IMR-90 (cell line): ENCODE results near the gene ATF7IP2. TPM values are rescaled to one million over a fixed set of nuclear protein-coding genes. Genes with fewer than 3 reads are reported as not detected.
"Not testable (repeated sequence)": the region's sequence is repeated elsewhere in the genome, so short reads cannot be mapped to it uniquely, and the experiment has no call there.

Source experiments
- ATAC-seq: fragments of 200-7000 bp; cut with Tn5 transposase; 2 replicates; pipeline ENCODE4 v1.9.1; 2020; ENCODE audit warnings: low read depth, mild to moderate bottlenecking, moderate library complexity
- BruUV-seq: library from RNA; stranded (reverse); fragments of 400-500 nt; replicated peaks from 2 replicates; lab custom pipeline; 2021; lab: Mats Ljungman, UMichigan
- CTCF ChIA-PET: fragments of 300-600 bp; formaldehyde crosslinking; extraction: SDS; loops from one replicate; lab custom pipeline; 2021; ENCODE audit warnings: antibody characterized with exemption; lab: Yijun Ruan, JAX
- POLR2A ChIA-PET: fragments of 300-600 bp; sonication (Branson Sonifier 250); formaldehyde crosslinking; loops from one replicate; lab custom pipeline; 2022; ENCODE audit warnings: antibody characterized with exemption; ENCODE audit not compliant: unreplicated experiment; lab: Charles Lee
- DNase-seq: peaks from one replicate; pipeline ENCODE4 v3.0.0; 2013
- H2AFZ ChIP-seq: replicated peaks from 2 replicates; pipeline ENCODE3; 2013; ENCODE audit warnings: low read length, mild to moderate bottlenecking; ENCODE audit not compliant: poor library complexity
- H2AK5ac ChIP-seq: 2 replicates; pipeline ENCODE4 v1.6.1; 2013; ENCODE audit warnings: low read depth, low read length, inconsistent platforms
- H2AK9ac ChIP-seq: replicated peaks from 2 replicates; pipeline ENCODE3; 2013; ENCODE audit warnings: mild to moderate bottlenecking, low read depth, low read length, moderate library complexity; ENCODE audit not compliant: poor library complexity
- H2BK120ac ChIP-seq: 2 replicates; pipeline ENCODE4 v1.6.1; 2013; ENCODE audit warnings: low read depth, low read length, inconsistent platforms
- H2BK15ac ChIP-seq: 3 replicates; pipeline ENCODE4 v1.6.1; 2013; ENCODE audit warnings: low read depth, low read length, inconsistent platforms
- H2BK20ac ChIP-seq: 2 replicates; pipeline ENCODE4 v1.6.1; 2013; ENCODE audit warnings: low read depth, mild to moderate bottlenecking, inconsistent platforms, low read length, moderate library complexity
- H2BK5ac ChIP-seq: 2 replicates; pipeline ENCODE4 v1.6.1; 2013; ENCODE audit warnings: mild to moderate bottlenecking, low read depth, low read length, inconsistent platforms; ENCODE audit not compliant: poor library complexity, severe bottlenecking
- H3K14ac ChIP-seq: replicated peaks from 2 replicates; pipeline ENCODE4 v1.6.1; 2013; ENCODE audit warnings: low read depth, low read length, inconsistent platforms
- H3K18ac ChIP-seq: 2 replicates; pipeline ENCODE4 v1.6.1; 2013; ENCODE audit warnings: low read depth, low read length, control low read depth
- H3K23ac ChIP-seq: 2 replicates; pipeline ENCODE4 v1.6.1; 2013; ENCODE audit warnings: low read depth, low read length, inconsistent platforms
- H3K27ac ChIP-seq: 2 replicates; pipeline ENCODE4 v1.5.1; 2013; ENCODE audit warnings: mild to moderate bottlenecking, control low read depth, low read length; ENCODE audit not compliant: insufficient read depth
- H3K27me3 ChIP-seq: 2 replicates; pipeline ENCODE4 v1.6.1; 2013; ENCODE audit warnings: low read length; ENCODE audit not compliant: control insufficient read depth, insufficient read depth
- H3K36me3 ChIP-seq: 2 replicates; pipeline ENCODE4 v1.6.1; 2013; ENCODE audit warnings: low read length, mixed read lengths; ENCODE audit not compliant: control insufficient read depth, insufficient read depth
- H3K4ac ChIP-seq: 2 replicates; pipeline ENCODE4 v1.6.1; 2013; ENCODE audit warnings: low read depth, low read length, inconsistent platforms
- H3K4me1 ChIP-seq: 2 replicates; pipeline ENCODE4 v1.6.1; 2013; ENCODE audit warnings: low read length, mixed read lengths; ENCODE audit not compliant: control insufficient read depth, insufficient read depth
- H3K4me2 ChIP-seq: 2 replicates; pipeline ENCODE4 v1.6.1; 2013; ENCODE audit warnings: low read depth, mild to moderate bottlenecking, control low read depth, low read length, moderate library complexity
- H3K4me3 ChIP-seq: 2 replicates; pipeline ENCODE4 v1.5.1; 2013; ENCODE audit warnings: low read depth, mild to moderate bottlenecking, control low read depth, low read length, moderate library complexity; ENCODE audit not compliant: insufficient read depth
- H3K56ac ChIP-seq: 2 replicates; pipeline ENCODE4 v1.6.1; 2013; ENCODE audit warnings: low read length, inconsistent platforms; ENCODE audit not compliant: insufficient read depth; ENCODE audit errors: extremely low read depth
- H3K79me1 ChIP-seq, 2 experiments: 2 replicates each; pipeline ENCODE4 v1.6.1; 2013; ENCODE audit warnings: low read length in 2 of 2, inconsistent platforms in 1 of 2, low read depth in 1 of 2
- H3K9ac ChIP-seq: 2 replicates; pipeline ENCODE4 v1.6.1; 2013; ENCODE audit warnings: low read depth, low read length, control low read depth
- H3K9me1 ChIP-seq: 2 replicates; pipeline ENCODE4 v1.6.1; 2013; ENCODE audit warnings: low read length, inconsistent platforms; ENCODE audit not compliant: insufficient read depth
- H3K9me3 ChIP-seq: 2 replicates; pipeline ENCODE4 v1.6.1; 2013; ENCODE audit warnings: low read length; ENCODE audit not compliant: control insufficient read depth, insufficient read depth
- H4K20me1 ChIP-seq: 2 replicates; pipeline ENCODE4 v1.6.1; 2013; ENCODE audit warnings: low read length, inconsistent platforms; ENCODE audit not compliant: insufficient read depth
- H4K5ac ChIP-seq: 2 replicates; pipeline ENCODE4 v1.6.1; 2013; ENCODE audit warnings: mild to moderate bottlenecking, low read depth, low read length, control low read depth
- H4K8ac ChIP-seq, 2 experiments: 2 replicates each; pipeline ENCODE4 v1.6.1; 2013; ENCODE audit warnings: low read depth in 2 of 2, low read length in 2 of 2, control low read depth in 1 of 2, inconsistent platforms in 1 of 2
- H4K91ac ChIP-seq: 2 replicates; pipeline ENCODE4 v1.6.1; 2013; ENCODE audit warnings: low read depth, low read length, inconsistent platforms; ENCODE audit not compliant: insufficient read depth
- BHLHE40 ChIP-seq: fragments of 150-350 bp; IDR thresholded peaks from 2 replicates; pipeline ENCODE4 v1.6.1; 2016; ENCODE audit warnings: mild to moderate bottlenecking, low read depth, low read length
- RAD21 ChIP-seq: IDR thresholded peaks from 2 replicates; pipeline ENCODE4 v1.6.1; 2012; ENCODE audit warnings: low read length, improper control_type of control experiment
- RFX5 ChIP-seq: IDR thresholded peaks from 2 replicates; pipeline ENCODE4 v1.8.0; 2012; ENCODE audit warnings: low read depth, mild to moderate bottlenecking, low read length, moderate library complexity
- USF2 ChIP-seq: fragments of 150-350 bp; IDR thresholded peaks from 2 replicates; pipeline ENCODE4 v1.6.1; 2017; ENCODE audit warnings: mild to moderate bottlenecking, antibody characterized with exemption, low read length, low read depth
- WGBS, 2 experiments: methylation state at CpG; one replicate each; pipeline versions ENCODE4 v1.1.5 to v1.1.7; 2013; ENCODE audit warnings: missing lambda C conversion rate in 2 of 2; ENCODE audit not compliant: insufficient read length in 1 of 2; ENCODE audit errors: extremely low coverage in 2 of 2; 5-methylcytosine and 5-hydroxymethylcytosine counted together
- dilution Hi-C: fragments of 300-500 bp; cut with HindIII; formaldehyde crosslinking; loops from one replicate; pipeline ENCODE4 v1.14.3; 2018; ENCODE audit warnings: low sequenced_read_pairs; ENCODE audit not compliant: unreplicated experiment
- in situ Hi-C: fragments of 300-500 bp; cut with MboI; formaldehyde crosslinking; loops from 3 replicates; pipeline ENCODE4 v1.14.3; 2019; ENCODE audit warnings: low sequenced_read_pairs, inconsistent platforms, mixed read lengths
- intact Hi-C: fragments of 100-400 bp; cut with micrococcal nuclease; formaldehyde crosslinking; loops from 2 replicates; pipeline ENCODE4 v1.10.0; 2022
- polyA plus RNA-seq, 3 experiments: library from polyadenylated mRNA; depleted of rRNA; stranded (reverse); fragments of >200 nt; gene quantifications; 2 replicates each; pipeline ENCODE4 v1.2.3, GENCODE V29; 2012; ENCODE audit warnings: low replicate concordance in 1 of 3
- total RNA-seq: library from RNA; depleted of rRNA; stranded (reverse); fragments of >200 nt; gene quantifications from 2 replicates; pipeline ENCODE4 v1.2.3, GENCODE V29; 2012

ATF7IP2 gene
- total and polyA plus RNA-seq, 2 of the 4 experiments (the other 2 are of a cell fraction): 2.7 to 3.6 TPM

- no peak overlapping the region for H2BK5ac ChIP-seq
- no peak overlapping the region for H4K8ac ChIP-seq
- H3K4ac ChIP-seq: no peak overlapping the region
- no peak overlapping the region for H2AFZ ChIP-seq
- H2BK15ac ChIP-seq: no peak overlapping the region
- ATAC-seq: no peak
- no peak overlapping the region for H2BK20ac ChIP-seq
- no peak for DNase-seq
- H3K9ac ChIP-seq: no peak overlapping the region
- 40% methylated on average over 1 of the region's 9 CpGs; no CpG with 5 or more reads in 1 of the 2 experiments for WGBS, 2 experiments
- H3K27me3 ChIP-seq: no peaks in the 10 kb centered on the region
- H3K23ac ChIP-seq: no peak overlapping the region
- ChIA-PET POLR2A (no interaction called here), CTCF (no interaction called here)
- H3K18ac ChIP-seq: no peak overlapping the region
- H4K20me1 ChIP-seq: no peaks in the 10 kb centered on the region
- H3K4me1 ChIP-seq: no peaks in the 10 kb centered on the region
- H3K27ac ChIP-seq: no peak overlapping the region
- H4K91ac ChIP-seq: no peak overlapping the region
- H2AK9ac ChIP-seq: no peak overlapping the region
- no peak overlapping the region for H3K56ac ChIP-seq
- in situ Hi-C loops (no loop called here), intact Hi-C loops (no loop called here), dilution Hi-C loops (no loop called here)
- H3K14ac ChIP-seq: no peak overlapping the region
- H3K9me1 ChIP-seq: no peaks in the 10 kb centered on the region
- no peaks in the 10 kb centered on the region for H3K36me3 ChIP-seq
- H2BK120ac ChIP-seq: no peak overlapping the region
- no TSS peak for BruUV-seq
- H3K9me3 ChIP-seq: peaks cover 1% of the 10 kb centered on the region; the same call in 1 of the 2 replicates
- no peaks in the 10 kb centered on the region for H3K79me1 ChIP-seq
- no peak overlapping the region for H3K4me3 ChIP-seq
- TF ChIP-seq RFX5 (no peak), USF2 (no peak), BHLHE40 (no peak), RAD21 (no peak)
- no peak overlapping the region for H4K5ac ChIP-seq
- no peak overlapping the region for H3K4me2 ChIP-seq
- no peak overlapping the region for H2AK5ac ChIP-seq
Observed at GRCh38 chr16:10362077-10362863, 23.6 kb upstream of the ATF7IP2 start.

DNA sequence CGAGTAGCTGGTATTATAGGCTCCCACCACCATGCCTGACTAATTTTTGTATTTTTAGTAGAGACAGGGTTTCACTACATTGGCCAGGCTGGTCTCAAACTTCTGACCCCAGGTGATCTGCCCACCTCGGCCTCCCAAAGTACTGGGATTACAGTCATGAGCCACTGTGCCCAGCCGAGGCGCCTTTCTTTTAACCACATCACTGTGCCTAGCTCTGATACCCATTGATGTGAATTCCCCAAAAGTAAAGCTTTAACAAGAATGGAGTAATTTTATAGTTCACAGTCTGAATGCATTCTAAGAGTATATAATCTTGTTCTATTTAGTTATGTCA lies 23.0 kb upstream of the ATF7IP2 start:
- H3K27ac ChIP-seq, ATAC-seq, H3K9me1 ChIP-seq, H2AK9ac ChIP-seq, BruUV-seq, POLR2A ChIA-PET, H2BK120ac ChIP-seq, H4K91ac ChIP-seq, in situ Hi-C loops, H3K18ac ChIP-seq, H2BK15ac ChIP-seq, dilution Hi-C loops, H3K23ac ChIP-seq, H4K8ac ChIP-seq, H3K4me3 ChIP-seq, H2AK5ac ChIP-seq, H3K4me2 ChIP-seq, CTCF ChIA-PET, H3K79me1 ChIP-seq, H3K9ac ChIP-seq, H2AFZ ChIP-seq, H3K4ac ChIP-seq, H4K20me1 ChIP-seq, H4K5ac ChIP-seq, intact Hi-C loops, H2BK5ac ChIP-seq, DNase-seq, H3K14ac ChIP-seq, H3K4me1 ChIP-seq, H3K56ac ChIP-seq, H2BK20ac ChIP-seq, H3K36me3 ChIP-seq, H3K9me3 ChIP-seq, H3K27me3 ChIP-seq: not testable (repeated sequence)
- no CpG with 5 or more reads among the region's 4 CpGs for WGBS, 2 experiments
